Body of pancreas (tissue), 4 donors: ENCODE results near the gene MAB21L3. TPM values are rescaled to one million over a fixed set of nuclear protein-coding genes. Genes with fewer than 3 reads are reported as not detected.

ENCODE experiments used
- ATAC-seq: fragments of 150-250 bp; one replicate; pipeline ENCODE4 v1.9.1; 2016
- DNase-seq, 4 donors: peaks; one replicate each; pipeline ENCODE4 v3.0.0-alpha.2; 2019
- H3K27ac ChIP-seq, 4 donors: fragments of 200-600 bp; sonication (generic); 1 replicate in 3 of 4; 2 replicates in 1 of 4; pipeline versions ENCODE4 v1.5.1 to v1.6.1; 2016 to 2019; ENCODE audit warnings: mild to moderate bottlenecking in 1 of 4, mixed read lengths in 1 of 4, moderate library complexity in 1 of 4
- H3K27me3 ChIP-seq, 2 donors: fragments of 200-600 bp; sonication (generic); one replicate each; pipeline ENCODE4 v1.6.0; 2016; ENCODE audit warnings: mild to moderate bottlenecking in 1 of 2
- H3K36me3 ChIP-seq, 2 donors: fragments of 200-600 bp; sonication (generic); replicated peaks in 1 of 2; 2 replicates each; pipeline ENCODE4 v1.5.1; 2016; ENCODE audit warnings: low read depth in 2 of 2; ENCODE audit not compliant: insufficient read depth in 1 of 2
- H3K4me1 ChIP-seq: fragments of 200-600 bp; sonication (generic); one replicate; pipeline ENCODE4 v1.6.0; 2016
- H3K4me3 ChIP-seq, 2 donors: fragments of 200-600 bp; sonication (generic); 1 replicate in 1 of 2; 2 replicates in 1 of 2; pipeline ENCODE4 v1.5.1; 2016 to 2019
- H3K9me3 ChIP-seq, 3 donors: fragments of 200-600 bp; sonication (generic); 1 replicate in 2 of 3; 2 replicates in 1 of 3; pipeline ENCODE4 v1.5.1; 2016
- CTCF ChIP-seq, 7 experiments: fragments of 450-650 bp in 4 of 7; fragments of 200-600 bp in 3 of 7; sonication (generic) in 3 of 7; IDR thresholded peaks; one replicate each; pipeline ENCODE4 v1.5.1; 2016 to 2019; ENCODE audit warnings: antibody characterized with exemption in 7 of 7
- POLR2A ChIP-seq, 3 donors: fragments of 450-650 bp; IDR thresholded peaks; one replicate each; pipeline ENCODE4 v1.6.1; 2016; ENCODE audit warnings: antibody characterized with exemption in 3 of 3, mild to moderate bottlenecking in 2 of 3
- WGBS, 2 donors: methylation state at CpG; one replicate each; pipeline ENCODE4 v1.1.5; 2017; 5-methylcytosine and 5-hydroxymethylcytosine counted together
- intact Hi-C: fragments of 100-400 bp; cut with DNase I; formaldehyde crosslinking; loops from one replicate; pipeline ENCODE4 v1.15.1; 2023
- total RNA-seq, 2 donors: library from RNA; depleted of rRNA; stranded (reverse); fragments of >200 nt; gene quantifications; one replicate each; pipeline ENCODE4 v1.1.0, GENCODE V29; 2016

MAB21L3 gene
- total RNA-seq, 2 donors from 2014 or later = not detected

GRCh38 chr1:116127123-116127847 lies 16.1 kb downstream of the MAB21L3 start:
- intact Hi-C loops = no loop called here
- no peaks in the 10 kb centered on the region for H3K27me3 ChIP-seq
- no peak overlapping the region for H3K4me3 ChIP-seq
- TF ChIP-seq CTCF (IDR thresholded peaks at IDR 0.05) = no peak
- TF ChIP-seq POLR2A (IDR thresholded peaks at IDR 0.05) = no peak
- no peaks in the 10 kb centered on the region for H3K9me3 ChIP-seq
- H3K27ac ChIP-seq = no peak overlapping the region
- ATAC-seq = no peak
- no peaks in the 10 kb centered on the region for H3K4me1 ChIP-seq
- DNase-seq = no peak
- 62 to 71% methylated on average over 11 to 13 of the region's 13 CpGs for WGBS, 2 donors
- H3K36me3 ChIP-seq = no peaks in the 10 kb centered on the region

GRCh38 chr1:116127848-116128540 lies 16.8 kb downstream of the MAB21L3 start:
- 73 to 76% methylated on average over 7 of the region's 7 CpGs for whole genome bisulfite sequencing, 2 donors
- no peaks in the 10 kb centered on the region for H3K27me3 ChIP-seq
- no peak for DNase-seq
- no peak for TF ChIP-seq POLR2A (IDR thresholded peaks at IDR 0.05)
- TF ChIP-seq CTCF (IDR thresholded peaks at IDR 0.05) = no peak
- no peak overlapping the region for H3K27ac ChIP-seq
- H3K9me3 ChIP-seq = no peaks in the 10 kb centered on the region
- no peaks in the 10 kb centered on the region for H3K4me1 ChIP-seq
- intact Hi-C loops = no loop called here
- ATAC-seq = no peak
- no peaks in the 10 kb centered on the region for H3K36me3 ChIP-seq
- H3K4me3 ChIP-seq = no peak overlapping the region

DNA sequence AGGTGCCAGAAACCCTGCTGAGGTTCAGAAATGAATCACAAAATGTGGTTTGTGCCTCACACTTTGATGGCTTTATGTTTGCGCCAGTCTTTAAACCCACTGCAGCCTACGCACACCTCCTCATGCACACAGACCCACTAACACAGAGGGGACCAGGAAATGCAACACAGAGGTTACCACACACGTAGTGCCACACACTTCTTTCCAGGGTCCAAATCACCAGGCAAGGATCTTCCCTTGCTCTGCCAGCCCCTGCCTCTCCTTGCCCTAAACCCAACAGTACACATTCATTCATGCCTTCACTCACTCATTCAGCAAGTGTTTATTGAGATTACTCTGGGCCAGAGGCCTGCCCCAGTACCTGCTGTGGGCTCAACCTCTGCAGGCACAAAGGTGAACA lies 17.5 kb downstream of the MAB21L3 start:
- 85 to 87% methylated on average over 3 of the region's 3 CpGs for WGBS, 2 donors
- Histone ChIP-seq H3K27me3 (no peaks in the 10 kb centered on the region), H3K4me1 (no peaks in the 10 kb centered on the region), H3K9me3 (no peaks in the 10 kb centered on the region), H3K4me3 (no peak overlapping the region), H3K36me3 (no peaks in the 10 kb centered on the region), H3K27ac (no peak overlapping the region)
- intact Hi-C loops = no loop called here
- ATAC-seq = no peak
- no peak for TF ChIP-seq POLR2A (IDR thresholded peaks at IDR 0.05)
- TF ChIP-seq CTCF (IDR thresholded peaks at IDR 0.05) = no peak
- no peak for DNase-seq

- Histone ChIP-seq H3K4me3 (no peak overlapping the region), H3K27ac (no peak overlapping the region), H3K9me3 (no peaks in the 10 kb centered on the region), H3K27me3 (no peaks in the 10 kb centered on the region), H3K36me3 (no peaks in the 10 kb centered on the region), H3K4me1 (no peaks in the 10 kb centered on the region)
- ATAC-seq (no peak), DNase-seq (no peak)
- intact Hi-C loops = no loop called here
- 48 to 56% methylated on average over 6 of the region's 6 CpGs for WGBS, 2 donors
- TF ChIP-seq POLR2A (IDR thresholded peaks at IDR 0.05) (no peak), CTCF (IDR thresholded peaks at IDR 0.05) (no peak)
Observed at GRCh38 chr1:116129537-116129936, 18.3 kb downstream of the MAB21L3 start.

GRCh38 chr1:116130356-116130755 lies 19.2 kb downstream of the MAB21L3 start:
- Histone ChIP-seq H3K4me3 (no peak overlapping the region), H3K9me3 (no peaks in the 10 kb centered on the region), H3K27ac (no peak overlapping the region), H3K27me3 (no peaks in the 10 kb centered on the region), H3K4me1 (no peaks in the 10 kb centered on the region), H3K36me3 (no peaks in the 10 kb centered on the region)
- ATAC-seq (no peak), DNase-seq (no peak)
- intact Hi-C loops = no loop called here
- TF ChIP-seq POLR2A (IDR thresholded peaks at IDR 0.05) = no peak
- no peak for TF ChIP-seq CTCF (IDR thresholded peaks at IDR 0.05)
